H9 (cell line): ENCODE results near the gene MCF2L2. TPM values are rescaled to one million over a fixed set of nuclear protein-coding genes. Genes with fewer than 3 reads are reported as not detected.

Experiments used
- DNase-seq: peaks from one replicate; pipeline ENCODE4 v3.0.0-alpha.2; 2017
- H2AFZ ChIP-seq: one replicate; pipeline ENCODE4 v1.6.1; 2013; ENCODE audit warnings: mild to moderate bottlenecking, low read length, control low read depth, moderate library complexity
- H2AK5ac ChIP-seq: 2 replicates; pipeline ENCODE4 v1.6.1; 2013; ENCODE audit warnings: low read length, control low read depth, mixed read lengths; ENCODE audit not compliant: insufficient read length
- H2BK120ac ChIP-seq: one replicate; pipeline ENCODE4 v1.6.1; 2013; ENCODE audit warnings: low read depth, mild to moderate bottlenecking, low read length, control low read depth, inconsistent platforms; ENCODE audit not compliant: poor library complexity, severe bottlenecking
- H2BK12ac ChIP-seq: 2 replicates; pipeline ENCODE4 v1.6.1; 2013; ENCODE audit warnings: low read length, control low read depth, mixed read lengths, low read depth; ENCODE audit not compliant: insufficient read length
- H2BK15ac ChIP-seq: 2 replicates; pipeline ENCODE4 v1.6.1; 2013; ENCODE audit warnings: low read depth, low read length, control low read depth
- H2BK20ac ChIP-seq: one replicate; pipeline ENCODE4 v1.6.1; 2013; ENCODE audit warnings: low read depth, mild to moderate bottlenecking, low read length, control low read depth, inconsistent platforms; ENCODE audit not compliant: poor library complexity, severe bottlenecking
- H2BK5ac ChIP-seq: 2 replicates; pipeline ENCODE4 v1.6.1; 2013; ENCODE audit warnings: low read length, control low read depth, mixed read lengths; ENCODE audit not compliant: insufficient read length
- H3K14ac ChIP-seq: 2 replicates; pipeline ENCODE4 v1.6.1; 2013; ENCODE audit warnings: low read length, control low read depth; ENCODE audit not compliant: insufficient read depth
- H3K18ac ChIP-seq: 2 replicates; pipeline ENCODE4 v1.6.1; 2013; ENCODE audit warnings: low read depth, mild to moderate bottlenecking, mixed read lengths, low read length, control low read depth; ENCODE audit not compliant: insufficient read length
- H3K23ac ChIP-seq: 2 replicates; pipeline ENCODE4 v1.6.1; 2013; ENCODE audit warnings: low read length, control low read depth, mixed read lengths, low read depth; ENCODE audit not compliant: insufficient read length
- H3K23me2 ChIP-seq: 2 replicates; pipeline ENCODE4 v1.6.1; 2013; ENCODE audit warnings: low read depth, mild to moderate bottlenecking, mixed read lengths, low read length, control low read depth; ENCODE audit not compliant: insufficient read length, poor library complexity, severe bottlenecking
- H3K27ac ChIP-seq: 2 replicates; pipeline ENCODE4 v1.5.1; 2013; ENCODE audit warnings: low read length, control low read depth, mixed read lengths, low read depth; ENCODE audit not compliant: insufficient read length
- H3K27me3 ChIP-seq: 2 replicates; pipeline ENCODE4 v1.6.1; 2013; ENCODE audit warnings: low read length, control low read depth, inconsistent platforms; ENCODE audit not compliant: insufficient read depth
- H3K4ac ChIP-seq: 2 replicates; pipeline ENCODE4 v1.6.1; 2013; ENCODE audit warnings: low read depth, mild to moderate bottlenecking, control low read depth, inconsistent platforms, low read length, moderate library complexity
- H3K4me1 ChIP-seq: 2 replicates; pipeline ENCODE4 v1.6.1; 2013; ENCODE audit warnings: low read length, control low read depth, inconsistent platforms; ENCODE audit not compliant: insufficient read depth
- H3K4me2 ChIP-seq: 2 replicates; pipeline ENCODE4 v1.6.1; 2013; ENCODE audit warnings: low read length, control low read depth, mixed read lengths; ENCODE audit not compliant: insufficient read length, insufficient read depth
- H3K56ac ChIP-seq: 2 replicates; pipeline ENCODE4 v1.6.1; 2013; ENCODE audit warnings: low read depth, mild to moderate bottlenecking, mixed read lengths, low read length, control low read depth; ENCODE audit not compliant: insufficient read length
- H3K79me1 ChIP-seq: 2 replicates; pipeline ENCODE4 v1.6.1; 2013; ENCODE audit warnings: low read depth, mild to moderate bottlenecking, moderate library complexity, low read length, control low read depth, inconsistent platforms; ENCODE audit not compliant: insufficient read depth, poor library complexity, severe bottlenecking
- H3K79me2 ChIP-seq: 2 replicates; pipeline ENCODE4 v1.6.1; 2013; ENCODE audit warnings: low read length, control low read depth, inconsistent platforms; ENCODE audit not compliant: insufficient read depth
- H3K9ac ChIP-seq: 2 replicates; pipeline ENCODE4 v1.6.1; 2013; ENCODE audit warnings: low read length, control low read depth, mixed read lengths; ENCODE audit not compliant: insufficient read length; ENCODE audit errors: extremely low read depth
- H3K9me3 ChIP-seq: one replicate; pipeline ENCODE4 v1.6.1; 2013; ENCODE audit warnings: low read depth, low read length, inconsistent platforms; ENCODE audit not compliant: control insufficient read depth
- H3T11ph ChIP-seq: one replicate; pipeline ENCODE4 v1.6.1; 2013; ENCODE audit warnings: mild to moderate bottlenecking, low read length, control low read depth, inconsistent platforms
- H4K20me1 ChIP-seq: one replicate; pipeline ENCODE4 v1.6.1; 2013; ENCODE audit not compliant: control insufficient read depth, insufficient read length, insufficient read depth
- H4K5ac ChIP-seq: 2 replicates; pipeline ENCODE4 v1.6.1; 2013; ENCODE audit warnings: low read depth, mild to moderate bottlenecking, mixed read lengths, low read length, control low read depth; ENCODE audit not compliant: insufficient read length
- H4K8ac ChIP-seq: replicated peaks from 2 replicates; pipeline ENCODE4 v1.6.1; 2013; ENCODE audit warnings: low read length, control low read depth, mixed read lengths, low read depth; ENCODE audit not compliant: insufficient read length
- H4K91ac ChIP-seq: 2 replicates; pipeline ENCODE4 v1.6.1; 2013; ENCODE audit warnings: low read depth, mild to moderate bottlenecking, moderate library complexity, mixed read lengths, low read length, control low read depth; ENCODE audit not compliant: insufficient read length
- H3K27ac Mint-ChIP-seq, 3 experiments: 2 replicates in 2 of 3; 3 replicates in 1 of 3; pipeline ENCODE4 v1.8.0; 2020 to 2021; ENCODE audit warnings: mixed read lengths in 3 of 3, mild to moderate bottlenecking in 1 of 3, moderate library complexity in 1 of 3
- H3K27me3 Mint-ChIP-seq: 2 replicates; pipeline ENCODE4 v1.8.0; 2021; ENCODE audit warnings: low read depth, mild to moderate bottlenecking, moderate library complexity, mixed read lengths
- H3K36me3 Mint-ChIP-seq, 3 experiments: 2 replicates in 2 of 3; 3 replicates in 1 of 3; pipeline ENCODE4 v1.8.0; 2020 to 2021; ENCODE audit warnings: low read depth in 3 of 3, mixed read lengths in 3 of 3; ENCODE audit not compliant: insufficient read depth in 1 of 3
- H3K4me1 Mint-ChIP-seq, 2 experiments: 2 replicates each; pipeline ENCODE4 v1.8.0; 2020; ENCODE audit warnings: mixed read lengths in 2 of 2
- H3K4me3 Mint-ChIP-seq, 2 experiments: 2 replicates in 1 of 2; 3 replicates in 1 of 2; pipeline ENCODE4 v1.8.0; 2020 to 2021; ENCODE audit warnings: mild to moderate bottlenecking in 2 of 2, mixed read lengths in 2 of 2, moderate library complexity in 1 of 2
- H3K9me3 Mint-ChIP-seq, 2 experiments: 2 replicates in 1 of 2; 3 replicates in 1 of 2; pipeline ENCODE4 v1.8.0; 2020; ENCODE audit warnings: mild to moderate bottlenecking in 2 of 2, mixed read lengths in 2 of 2, moderate library complexity in 1 of 2
- WGBS: extraction: QIAGEN DNeasy Blood & Tissue Kit; methylation state at CpG from one replicate; pipeline ENCODE4 v1.1.7; 2013; ENCODE audit warnings: missing lambda C conversion rate, low lambda C conversion rate, mixed read lengths; ENCODE audit not compliant: insufficient read length; ENCODE audit errors: extremely low coverage; 5-methylcytosine and 5-hydroxymethylcytosine counted together
- total RNA-seq: library from RNA; stranded (reverse); gene quantifications from 2 replicates; pipeline ENCODE4 v1.2.1, GENCODE V29; 2021
- TF ChIP-seq, protein P1 (sequence below): fragments of 200-600 bp; sonication (generic); conservative IDR thresholded peaks from 3 replicates; pipeline ENCODE4 v1.8.0; 2021; ENCODE audit warnings: antibody characterized with exemption, mild to moderate bottlenecking

The MCF2L2 gene
- total RNA-seq, 1 experiment from 2014 or later: 6.4 TPM

DNA sequence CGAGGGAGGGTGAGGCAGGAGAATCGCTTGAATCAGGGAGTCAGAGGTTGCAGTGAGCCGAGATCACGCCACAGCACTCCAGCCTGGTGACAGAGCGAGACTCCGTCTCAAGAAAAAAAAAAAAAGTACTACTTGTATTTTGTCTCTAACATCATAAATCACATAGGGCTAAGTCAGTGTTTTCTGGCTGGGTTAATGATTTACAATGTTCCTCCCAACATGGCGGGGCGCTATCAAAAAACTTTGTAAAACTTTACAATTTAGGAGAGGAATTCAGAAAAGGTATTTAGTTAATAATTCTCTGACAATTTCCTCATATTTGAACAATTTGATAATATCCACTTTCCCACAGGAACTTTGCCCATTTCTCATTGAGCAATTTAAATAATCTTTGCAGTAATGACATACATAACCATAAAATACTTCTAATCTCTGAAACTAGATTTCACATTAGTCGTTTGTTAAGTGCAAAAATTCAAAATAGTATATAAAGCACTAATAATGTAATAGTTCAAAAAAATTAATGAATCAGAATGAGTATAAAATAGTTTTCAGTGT lies 202.0 kb downstream of the MCF2L2 start:
- Histone ChIP-seq H4K91ac (no peak overlapping the region), H4K5ac (no peak overlapping the region), H2BK12ac (no peak overlapping the region), H3K23ac (no peak overlapping the region), H3K23me2 (no peaks in the 10 kb centered on the region), H2AK5ac (no peak overlapping the region), H3K14ac (no peak overlapping the region), H3K27ac (no peak overlapping the region), H3K9ac (no peak overlapping the region), H3K79me1 (no peaks in the 10 kb centered on the region), H4K20me1 (no peaks in the 10 kb centered on the region), H2BK15ac (no peak overlapping the region), H2BK120ac (no peak overlapping the region), H3K18ac (no peak overlapping the region), H3K56ac (no peak overlapping the region), H3K9me3 (no peaks in the 10 kb centered on the region), H3K27me3 (no peaks in the 10 kb centered on the region), H3K79me2 (no peaks in the 10 kb centered on the region), H3T11ph (no peak overlapping the region), H2BK5ac (no peak overlapping the region), H2AFZ (no peak overlapping the region), H3K4me2 (no peak overlapping the region), H3K4me1 (no peaks in the 10 kb centered on the region), H4K8ac (no peak overlapping the region), H3K4ac (no peak overlapping the region), H2BK20ac (no peak overlapping the region)
- Mint-ChIP-seq H3K27ac (no peak overlapping the region), H3K4me1 (no peaks in the 10 kb centered on the region), H3K27me3 (no peaks in the 10 kb centered on the region), H3K36me3 (no peaks in the 10 kb centered on the region), H3K4me3 (no peak overlapping the region), H3K9me3 (no peaks in the 10 kb centered on the region)
- TF ChIP-seq, protein P1, sequence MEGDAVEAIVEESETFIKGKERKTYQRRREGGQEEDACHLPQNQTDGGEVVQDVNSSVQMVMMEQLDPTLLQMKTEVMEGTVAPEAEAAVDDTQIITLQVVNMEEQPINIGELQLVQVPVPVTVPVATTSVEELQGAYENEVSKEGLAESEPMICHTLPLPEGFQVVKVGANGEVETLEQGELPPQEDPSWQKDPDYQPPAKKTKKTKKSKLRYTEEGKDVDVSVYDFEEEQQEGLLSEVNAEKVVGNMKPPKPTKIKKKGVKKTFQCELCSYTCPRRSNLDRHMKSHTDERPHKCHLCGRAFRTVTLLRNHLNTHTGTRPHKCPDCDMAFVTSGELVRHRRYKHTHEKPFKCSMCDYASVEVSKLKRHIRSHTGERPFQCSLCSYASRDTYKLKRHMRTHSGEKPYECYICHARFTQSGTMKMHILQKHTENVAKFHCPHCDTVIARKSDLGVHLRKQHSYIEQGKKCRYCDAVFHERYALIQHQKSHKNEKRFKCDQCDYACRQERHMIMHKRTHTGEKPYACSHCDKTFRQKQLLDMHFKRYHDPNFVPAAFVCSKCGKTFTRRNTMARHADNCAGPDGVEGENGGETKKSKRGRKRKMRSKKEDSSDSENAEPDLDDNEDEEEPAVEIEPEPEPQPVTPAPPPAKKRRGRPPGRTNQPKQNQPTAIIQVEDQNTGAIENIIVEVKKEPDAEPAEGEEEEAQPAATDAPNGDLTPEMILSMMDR: no peak
- no peak for DNase-seq
- WGBS: no CpG with 5 or more reads among the region's 9 CpGs
